ELF-1 (cell line): ENCODE results near the gene SGCA.

Experiments used
- DNase-seq: peaks from one replicate; pipeline ENCODE4 v3.0.0-alpha.2; 2016; ENCODE audit warnings: low read depth, low spot score

SGCA gene

DNA sequence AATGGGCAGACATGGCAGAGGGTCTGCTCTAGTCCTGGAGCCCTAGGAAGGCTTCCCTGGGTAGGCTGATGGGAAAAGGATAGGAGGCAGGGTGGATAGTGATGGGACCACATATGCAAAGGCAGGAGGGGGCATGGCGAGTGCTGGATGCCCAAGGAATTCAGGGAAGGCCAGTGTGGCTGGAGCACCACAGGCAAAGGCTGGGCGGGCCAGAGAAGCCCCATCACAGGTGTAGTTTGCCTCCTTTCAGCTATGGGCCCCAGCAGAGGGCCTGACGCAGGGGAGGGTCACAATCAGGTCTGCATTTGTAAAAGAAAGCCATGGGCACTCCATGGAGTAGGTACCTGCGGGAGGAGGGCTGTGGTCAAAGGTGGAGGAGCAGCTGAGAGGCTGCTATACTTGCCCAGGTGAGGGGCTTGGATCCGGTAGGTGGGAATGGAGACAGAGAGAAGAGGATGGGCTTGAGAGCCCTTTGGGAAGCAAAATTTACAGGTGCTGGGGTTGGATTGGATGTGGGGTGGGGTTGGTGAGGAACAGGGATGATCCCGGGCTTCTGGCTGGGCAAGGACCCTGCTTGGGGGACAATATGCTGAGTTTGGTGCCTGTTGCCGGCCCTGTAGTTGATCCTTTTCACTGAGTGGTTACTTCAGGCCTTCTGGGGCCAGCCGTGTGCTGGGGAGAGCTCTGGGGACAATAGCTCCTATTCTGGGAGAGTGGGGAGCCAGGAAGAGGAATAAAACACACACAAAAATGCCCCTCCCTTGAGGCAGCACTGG lies 42.2 kb downstream of the SGCA start:
- DNase-seq: no peak

DNA sequence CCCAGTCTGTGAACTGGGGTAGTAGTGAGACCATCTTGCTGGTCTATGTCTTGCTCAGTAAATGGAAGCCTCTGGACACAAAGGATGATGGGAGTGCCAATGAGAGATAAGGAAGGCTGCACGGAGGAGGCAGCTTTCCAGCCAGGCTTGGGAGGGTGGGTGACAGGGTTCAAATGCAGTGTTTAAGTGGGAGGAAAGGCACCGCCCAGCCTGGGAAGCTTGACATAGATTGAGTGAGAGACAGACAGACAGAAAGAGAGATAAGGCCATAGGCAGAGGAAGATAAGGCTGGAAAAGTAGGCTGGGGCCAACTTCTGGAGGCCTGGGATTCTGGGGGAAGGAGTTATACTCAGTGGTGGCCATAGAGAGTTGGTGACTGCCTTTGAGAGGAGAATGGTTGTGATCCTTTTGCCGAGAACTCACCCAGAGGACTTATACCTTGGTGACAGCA lies 42.8 kb downstream of the SGCA start:
- DNase-seq: peak; percentile 67

DNA sequence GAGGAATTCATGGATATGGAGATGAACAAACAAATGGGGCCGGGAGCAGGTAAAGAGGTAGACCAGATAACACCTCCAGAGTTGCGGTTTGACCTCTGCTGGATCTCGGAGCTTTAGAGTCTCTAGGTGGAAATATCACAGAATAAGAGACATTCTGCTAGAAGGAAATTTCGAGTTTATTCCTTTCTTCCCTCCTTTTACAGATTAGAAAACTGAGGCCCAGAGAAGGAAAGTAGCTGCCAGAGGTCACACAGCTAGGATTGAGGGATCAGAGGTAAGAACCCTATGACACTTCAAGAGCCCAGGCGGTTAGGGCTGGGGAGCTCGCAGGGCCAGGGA lies 43.3 kb downstream of the SGCA start:
- DNase-seq: no peak

DNA sequence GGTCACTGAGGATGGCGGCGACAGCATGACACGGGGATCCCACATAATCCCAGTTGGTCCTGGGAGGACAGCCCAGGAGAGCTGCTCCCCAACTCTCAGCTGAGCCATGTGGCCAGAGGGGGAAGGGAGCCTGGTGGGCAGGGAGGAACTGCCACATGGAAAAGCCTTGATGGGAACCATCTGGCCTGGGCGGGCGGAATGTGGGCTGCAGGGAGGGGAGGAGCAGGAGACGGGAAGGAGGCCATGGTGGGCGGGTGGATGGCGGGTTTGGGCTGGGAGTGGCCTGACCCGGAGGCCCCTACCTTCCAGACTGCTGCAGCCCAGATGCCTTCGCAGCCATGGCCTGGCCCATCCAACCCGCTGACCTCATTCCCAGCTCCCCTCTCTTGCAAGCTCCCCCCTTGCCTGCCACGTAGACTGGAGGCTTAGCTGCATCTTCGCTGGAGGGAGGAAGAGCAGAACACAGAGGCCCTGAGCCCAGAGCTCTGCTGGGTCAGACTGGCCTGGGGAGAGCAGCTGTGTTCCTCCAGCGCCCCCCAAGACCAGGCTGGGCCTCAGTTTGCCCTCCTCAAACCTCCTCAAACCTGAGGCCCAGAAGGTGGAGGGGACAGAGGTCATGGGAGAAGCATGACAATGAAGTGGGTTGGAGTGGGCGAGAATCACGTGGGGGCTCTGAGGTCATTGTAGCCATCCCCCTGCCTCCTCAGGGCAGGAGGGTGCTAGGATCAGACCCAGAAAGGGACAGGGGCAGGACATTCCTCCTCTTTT lies 43.9 kb downstream of the SGCA start:
- DNase-seq: peak; percentile 95

DNA sequence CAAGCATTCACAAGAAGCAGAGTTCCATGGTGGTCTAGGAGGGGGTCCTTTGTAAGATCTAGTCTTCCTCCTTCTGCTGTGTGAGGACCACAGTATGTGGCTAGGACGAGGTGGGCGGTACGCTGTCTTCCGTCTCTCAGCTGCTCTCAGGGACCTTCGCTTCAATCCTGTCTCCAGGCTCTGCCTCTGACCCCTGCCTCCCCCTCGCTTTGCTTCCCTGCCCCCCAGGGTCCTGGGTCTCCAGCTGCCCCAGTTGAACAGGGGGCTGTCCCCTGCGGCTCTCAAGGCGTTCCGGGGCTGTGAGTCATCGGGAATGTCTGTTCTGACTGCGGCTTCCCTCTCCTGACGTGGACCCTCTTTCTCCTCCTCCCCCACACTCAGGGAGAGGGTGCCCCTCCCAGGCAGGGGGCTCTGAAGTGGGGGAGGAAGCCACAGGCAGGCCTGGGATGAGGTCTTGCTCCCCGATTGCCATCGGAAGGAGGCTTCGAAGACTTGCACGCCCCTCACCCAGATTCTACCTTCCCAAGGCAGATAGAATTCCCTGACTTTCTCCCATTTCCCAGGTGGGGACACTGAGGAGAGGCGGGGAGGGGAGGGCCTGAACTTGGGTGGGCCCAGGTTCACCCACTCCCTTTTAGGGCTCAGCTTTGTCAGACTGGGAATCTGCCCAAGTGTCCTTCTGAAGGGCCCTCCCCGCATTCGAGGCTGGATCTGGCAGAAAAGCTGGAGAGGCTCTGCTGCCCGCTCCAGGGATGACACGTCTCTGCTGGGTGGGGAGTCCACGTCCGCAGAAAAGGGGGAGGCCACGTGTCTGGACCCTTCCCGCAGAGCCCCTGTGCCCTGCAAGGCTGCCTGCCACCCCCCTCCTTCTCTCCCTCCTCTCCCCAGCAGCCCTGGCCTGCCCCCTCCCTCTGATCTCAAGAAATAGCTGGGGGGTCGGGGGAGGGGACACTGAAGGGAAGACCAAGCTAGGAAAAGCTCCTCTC lies 44.7 kb downstream of the SGCA start:
- peak; percentile 97 for DNase-seq

DNA sequence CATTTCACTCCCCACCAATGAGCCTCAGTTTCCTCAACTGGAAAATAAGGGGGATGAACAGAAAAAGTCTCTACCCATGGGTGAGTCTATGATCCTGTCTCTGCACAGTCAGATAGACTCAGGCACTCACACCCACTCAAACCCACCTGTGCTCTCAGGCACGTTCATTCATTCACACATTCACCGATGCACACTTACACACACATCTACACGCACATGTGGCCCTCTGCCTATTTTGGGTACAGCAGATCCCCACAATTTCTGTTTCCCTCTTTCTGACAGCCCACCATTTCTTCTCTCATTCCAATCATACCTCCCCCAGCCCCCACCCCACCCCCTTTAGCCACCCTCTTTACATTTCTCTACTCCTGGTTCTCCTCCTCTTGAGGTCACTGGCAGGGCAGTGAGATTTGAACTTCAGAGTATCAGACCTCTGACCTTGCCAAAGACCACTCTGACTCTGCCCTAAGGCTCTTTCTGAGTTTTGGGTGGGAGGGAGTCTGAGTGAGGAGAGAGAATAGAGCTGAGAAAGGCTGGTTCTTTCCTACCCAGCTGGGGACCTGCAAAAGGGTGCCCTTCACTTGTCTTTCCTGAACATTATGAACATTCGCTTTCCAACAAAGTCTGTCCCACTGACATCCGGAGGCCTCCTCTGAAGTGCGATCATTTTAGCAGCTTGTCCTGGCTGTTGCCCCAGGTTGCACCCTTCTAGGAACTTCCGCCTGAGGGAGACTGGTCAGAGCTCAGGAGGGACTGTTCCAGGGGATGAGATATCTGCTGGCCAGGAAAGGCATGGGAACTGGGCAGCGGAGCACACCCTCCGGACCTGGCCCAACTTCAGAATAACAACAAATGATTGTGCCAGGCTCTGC lies 45.7 kb downstream of the SGCA start:
- DNase-seq: no peak

DNA sequence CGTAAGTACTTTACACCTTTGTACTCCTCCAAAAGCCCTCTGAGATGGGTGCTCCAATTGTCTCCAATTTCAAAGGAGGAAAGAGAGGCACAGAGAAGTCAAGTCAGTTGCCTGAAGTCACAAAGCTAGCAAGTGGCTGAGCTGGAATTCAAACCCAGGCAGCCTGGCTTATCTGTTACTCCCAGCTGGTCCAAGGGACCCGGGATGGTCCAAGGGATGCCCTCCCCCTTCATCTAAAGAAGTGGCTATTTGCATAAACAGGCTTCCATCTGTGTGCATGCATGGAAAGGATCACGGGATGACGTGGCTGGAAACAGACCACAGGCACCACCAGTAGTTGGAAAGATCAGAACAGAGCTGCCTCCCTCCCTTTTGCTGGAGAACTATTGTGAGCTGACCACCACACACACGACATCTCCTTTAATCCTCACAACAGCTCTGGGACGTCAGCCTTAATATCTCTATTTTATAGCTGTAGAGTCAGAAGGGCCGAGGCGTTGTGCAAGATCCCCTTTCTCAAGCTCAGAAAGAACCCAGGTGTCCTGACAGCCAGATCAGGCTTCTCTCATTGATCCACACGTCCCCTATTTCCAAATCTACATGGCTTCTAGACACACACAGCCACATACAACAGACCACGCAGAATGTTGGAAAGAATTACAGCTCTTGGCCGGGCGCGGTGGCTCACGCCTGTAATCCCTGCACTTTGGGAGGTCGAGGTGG lies 46.5 kb downstream of the SGCA start:
- peak; percentile 51 for DNase-seq

DNA sequence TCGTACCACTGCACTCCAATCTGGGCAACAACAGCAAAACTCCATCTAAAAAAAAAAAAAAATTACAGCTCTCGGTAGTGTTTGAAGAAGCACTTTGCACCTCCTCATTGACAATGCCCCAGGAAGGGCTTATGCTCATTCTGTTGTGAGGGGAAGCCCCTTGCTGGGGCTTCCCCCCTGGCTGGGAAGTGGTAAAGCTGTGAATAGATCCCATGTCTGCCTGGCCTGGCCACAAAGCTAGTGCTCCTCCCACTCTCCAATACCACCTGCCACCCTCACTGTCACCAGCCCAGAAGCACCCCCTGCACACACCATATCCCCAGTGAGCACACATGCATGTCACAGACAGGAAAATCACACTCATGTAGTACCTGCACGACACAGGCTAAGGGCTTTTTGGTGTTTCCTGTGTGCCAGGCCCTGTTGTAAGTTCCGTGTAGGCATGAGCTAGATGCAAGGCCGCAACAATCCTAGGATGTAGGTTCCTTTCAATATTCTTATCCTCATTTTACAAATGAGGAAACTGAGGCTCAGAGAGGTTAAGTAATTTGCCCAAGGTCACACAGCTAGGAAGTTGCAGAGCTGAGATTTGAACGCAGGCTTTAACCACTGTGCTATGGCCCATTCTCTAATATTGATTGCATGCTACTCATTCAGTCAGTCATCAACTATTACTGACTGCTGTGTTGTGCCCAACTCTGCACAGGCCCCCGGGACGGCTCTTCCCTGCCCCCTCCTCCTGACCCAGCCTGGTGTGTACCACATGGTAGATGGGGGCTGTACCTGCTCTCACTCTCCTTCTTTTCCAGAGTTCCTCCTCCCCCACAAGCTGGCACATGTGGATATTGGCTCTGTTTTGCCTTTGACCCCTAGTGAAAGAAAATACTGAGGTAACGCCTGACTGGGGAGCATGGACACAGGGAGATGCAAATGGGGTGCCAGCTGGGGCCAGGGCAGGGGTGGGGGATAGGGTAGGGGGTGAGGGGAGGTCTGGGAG lies 47.5 kb downstream of the SGCA start:
- DNase-seq: peak; percentile 68

DNA sequence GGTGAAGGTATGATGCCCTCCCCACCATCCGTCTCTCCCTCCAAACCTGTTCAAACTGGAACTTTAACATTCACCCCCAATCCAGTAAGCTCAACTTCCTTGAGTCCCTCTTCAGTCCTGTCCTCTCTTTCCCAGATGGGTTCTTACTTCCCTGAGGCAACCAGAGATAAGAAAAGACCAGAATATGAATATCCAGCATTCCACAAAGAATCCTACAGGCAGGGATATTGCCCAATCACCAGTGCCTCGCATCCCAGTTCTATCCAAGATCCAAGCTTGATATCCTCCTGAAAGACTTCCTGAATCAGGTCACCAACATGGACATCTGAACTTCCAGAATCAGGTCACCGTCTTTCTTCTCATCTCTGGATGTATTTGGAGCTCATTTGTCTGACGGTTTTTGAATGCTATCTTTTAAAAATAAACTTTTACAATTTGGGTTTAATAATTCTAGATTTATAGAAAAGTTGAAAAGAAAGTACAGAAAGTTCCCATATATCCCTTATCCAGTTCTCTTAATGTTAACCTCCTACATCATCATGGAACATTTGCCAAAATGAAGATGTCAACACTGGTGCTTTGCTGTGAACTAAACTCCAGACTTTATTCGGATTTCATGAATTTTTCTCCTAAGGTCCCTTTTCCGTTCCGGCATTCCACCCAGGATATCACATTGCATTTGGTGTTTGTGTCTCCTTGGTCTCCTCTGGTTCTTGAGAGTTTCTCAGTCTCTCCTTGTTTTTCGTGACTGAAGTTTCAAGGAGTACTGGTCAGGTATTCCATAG lies 49.4 kb downstream of the SGCA start:
- DNase-seq: no peak

DNA sequence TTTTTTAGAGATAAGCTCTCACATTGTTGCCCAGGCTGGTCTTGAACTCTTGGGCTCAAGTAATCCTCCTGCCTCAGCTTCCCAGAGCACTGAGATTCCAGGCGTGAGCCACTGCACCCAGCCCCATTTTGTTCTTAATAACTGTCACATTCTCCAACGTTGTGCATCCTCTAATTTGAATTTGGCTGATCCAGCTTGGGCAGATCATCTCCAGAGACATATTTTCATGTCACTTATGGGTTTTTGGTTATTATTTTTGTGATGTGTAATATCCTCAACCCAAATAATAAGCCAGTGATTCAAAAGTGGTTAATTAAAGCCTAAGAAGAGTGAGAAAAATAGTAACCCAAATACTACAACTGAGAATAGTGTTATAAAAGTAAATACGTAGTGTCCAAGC lies 51.8 kb downstream of the SGCA start:
- DNase-seq: no peak

DNA sequence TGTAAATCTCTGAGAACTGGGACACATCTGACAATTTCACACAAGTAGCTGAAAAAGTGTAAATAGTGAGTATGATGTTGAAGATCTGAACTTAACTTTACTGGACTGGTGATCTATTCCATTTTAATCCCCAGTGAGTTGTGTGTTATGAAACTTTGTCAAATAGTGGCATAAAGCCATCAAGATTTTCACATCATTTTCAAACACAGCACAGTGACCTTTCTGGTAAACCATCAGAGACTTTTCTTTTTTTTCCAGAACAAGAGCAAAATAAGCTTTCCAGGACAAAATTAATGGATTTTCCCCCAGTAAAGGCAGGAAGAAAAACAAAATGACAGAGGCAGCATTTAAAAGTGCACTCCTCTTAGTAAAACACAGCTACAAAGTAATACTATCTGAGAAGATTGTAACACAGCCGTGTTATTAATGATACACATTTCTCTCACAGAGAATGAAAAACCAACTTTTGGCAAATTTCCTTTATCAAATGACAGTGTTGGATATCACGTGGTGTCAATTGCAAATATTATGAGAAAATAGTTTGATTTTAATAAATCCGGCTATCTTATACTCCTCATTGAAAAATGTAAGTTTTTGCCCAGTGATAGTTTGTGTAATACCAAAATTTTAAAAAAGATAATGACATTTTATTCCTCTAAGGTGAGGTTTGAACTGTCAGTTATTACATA lies 52.4 kb downstream of the SGCA start:
- no peak for DNase-seq

DNA sequence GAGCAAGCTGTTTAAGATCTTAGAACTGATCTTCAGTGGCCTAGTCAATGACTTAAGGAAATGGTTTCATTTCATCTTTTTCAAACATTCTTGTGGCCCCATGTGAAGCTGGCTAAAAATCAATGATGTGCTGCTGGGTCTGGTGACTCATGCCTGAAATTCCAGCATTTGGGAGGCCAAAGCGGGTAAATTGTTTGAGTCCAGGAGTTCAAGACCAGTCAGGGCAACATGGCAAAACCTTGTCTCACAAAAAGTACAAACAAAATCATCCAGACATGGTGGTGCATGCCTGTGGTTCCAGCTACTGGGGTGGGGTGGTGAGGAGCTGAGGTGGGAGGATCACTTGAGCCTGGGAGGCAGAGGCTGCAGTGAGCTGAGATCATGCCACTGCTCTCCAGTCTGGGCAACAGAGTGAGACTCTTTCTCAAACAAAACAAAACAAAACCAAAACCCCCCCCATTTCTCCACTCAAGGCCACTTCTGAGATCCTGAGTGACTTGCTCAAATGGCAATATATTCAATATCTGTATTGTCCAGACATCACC lies 53.0 kb downstream of the SGCA start:
- no peak for DNase-seq

DNA sequence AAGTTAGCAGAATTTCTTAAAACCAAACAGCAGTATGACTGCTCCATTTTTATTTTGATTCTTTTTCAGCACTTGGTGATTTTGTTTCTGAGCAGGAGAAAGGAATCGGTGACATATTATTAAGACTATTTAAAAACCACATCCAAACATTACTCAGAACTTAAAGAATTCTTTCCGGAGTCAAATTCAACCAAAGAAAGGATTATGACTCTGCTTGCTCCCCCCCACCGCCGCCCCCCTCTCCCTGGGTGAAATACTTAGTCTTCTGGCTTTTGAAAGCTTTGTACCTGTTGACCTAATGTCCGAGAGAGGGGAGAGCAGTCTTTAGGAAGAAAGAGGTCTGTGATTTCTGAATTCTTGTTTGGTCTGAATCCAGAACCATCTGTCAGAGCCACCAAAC lies 53.5 kb downstream of the SGCA start:
- DNase-seq: no peak

DNA sequence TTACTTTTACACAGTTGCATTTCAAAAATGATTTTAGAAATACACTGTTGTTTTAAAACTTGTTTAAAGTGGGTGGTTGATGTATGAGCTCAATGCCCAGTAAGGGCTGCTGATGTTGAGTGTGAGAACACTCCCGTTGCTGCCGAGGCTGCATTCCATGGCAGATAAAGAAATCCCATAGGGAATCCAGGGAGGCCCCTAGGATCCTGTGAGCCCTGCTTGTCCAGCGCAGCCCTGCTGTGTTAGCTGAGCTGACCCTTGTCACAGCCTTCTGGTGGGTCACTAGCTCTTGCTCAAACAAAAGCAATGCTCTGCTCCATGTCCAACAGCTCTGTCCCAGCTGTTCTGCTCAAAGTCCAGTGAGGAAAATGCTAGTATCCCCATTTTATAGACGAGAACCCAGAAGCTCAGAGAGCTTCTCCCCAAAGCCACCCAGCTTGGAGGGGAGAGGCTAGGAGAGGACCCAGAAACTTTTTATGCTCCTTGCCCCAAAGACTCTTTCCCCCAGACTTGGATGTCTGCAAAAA lies 54.2 kb downstream of the SGCA start:
- peak; percentile 52 for DNase-seq

DNA sequence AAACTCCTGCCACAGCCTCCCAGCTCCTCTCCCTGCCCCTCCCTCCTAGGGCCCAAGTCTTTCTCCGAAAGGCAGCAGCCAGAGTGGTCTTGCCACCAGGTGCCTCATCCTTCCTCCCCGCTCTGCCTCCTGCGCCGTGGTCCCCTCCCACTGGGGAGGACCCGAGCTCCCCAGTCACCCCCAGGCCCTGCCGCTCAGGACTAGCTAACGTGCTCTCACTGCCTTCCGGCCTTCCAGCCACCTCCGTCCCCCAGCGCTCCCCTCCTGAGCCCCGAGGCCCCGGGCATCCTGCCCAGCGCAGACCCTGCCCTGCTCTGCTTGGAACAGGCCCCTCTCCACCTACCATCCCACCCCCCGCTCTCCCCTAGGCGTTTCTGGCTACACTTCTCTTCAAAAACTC lies 55.0 kb downstream of the SGCA start:
- no peak for DNase-seq

DNA sequence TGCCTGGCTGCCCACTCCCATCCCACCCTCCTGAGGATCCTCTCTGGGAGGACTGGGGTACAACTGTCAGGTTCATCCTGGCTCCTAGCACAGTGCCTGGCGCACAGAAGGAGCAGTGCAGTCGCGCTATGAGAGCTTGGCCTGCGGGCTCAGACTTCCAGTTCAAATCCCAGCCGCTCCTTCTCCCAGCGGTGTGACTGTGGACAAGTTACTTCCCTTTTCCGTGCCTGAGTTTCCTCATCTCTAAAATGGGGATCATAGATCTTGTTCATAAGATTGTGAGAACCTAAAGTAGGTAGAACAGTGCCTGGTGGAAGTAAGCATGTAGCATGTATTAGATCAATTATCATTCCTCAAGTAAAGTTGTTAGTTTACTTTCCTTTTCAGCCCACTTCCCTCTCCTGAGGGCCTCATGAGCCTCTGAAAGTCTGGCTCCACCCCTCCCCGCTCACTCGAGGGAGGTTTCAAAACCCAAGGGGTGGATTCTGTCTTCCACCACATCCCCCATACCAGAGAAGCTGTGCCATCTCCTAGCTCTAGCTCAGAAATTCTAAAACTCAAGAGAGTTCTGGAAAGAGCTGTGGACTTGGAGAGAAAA lies 55.6 kb downstream of the SGCA start:
- no peak for DNase-seq
